ENCODE data around the gene LRMDA. TPM values are rescaled to one million over a fixed set of nuclear protein-coding genes. Genes with fewer than 3 reads are reported as not detected.

LRMDA gene
- total RNA-seq, 4 donors from 2014 or later, result 2.2 to 7.8 (median 4.5) TPM

DNA sequence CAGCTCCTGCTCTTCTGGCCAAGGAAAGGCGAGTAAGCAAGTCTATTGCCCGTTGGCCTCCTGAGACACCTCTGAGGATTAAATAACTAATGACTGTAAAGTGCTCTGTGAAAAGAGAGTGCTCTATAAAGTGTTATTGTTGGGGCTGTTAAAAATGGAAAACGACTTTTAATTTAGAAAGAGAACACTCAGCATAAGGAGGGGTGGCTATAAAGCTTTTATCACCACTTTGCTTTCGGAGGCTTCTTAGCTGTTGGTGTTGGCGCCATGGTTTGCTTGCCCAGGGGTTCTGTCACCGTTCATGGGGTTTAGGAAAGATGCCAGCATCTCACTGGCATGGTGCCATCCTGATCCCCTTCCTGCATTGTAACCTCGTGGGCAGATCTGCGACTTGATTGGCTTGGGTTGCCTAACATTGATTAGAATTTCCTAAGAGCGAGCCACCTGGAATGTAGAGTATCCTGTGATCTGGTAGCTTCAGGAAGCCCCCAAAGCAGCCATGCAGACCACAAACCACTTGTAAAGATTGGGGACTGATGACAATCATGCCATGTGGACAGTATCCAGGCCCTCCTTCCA lies 509.9 kb downstream of the LRMDA start:
- no peak overlapping the region for H3K27ac ChIP-seq
- DNase-seq, result no peak
- no peaks in the 10 kb centered on the region for H3K36me3 ChIP-seq
- no peak overlapping the region for H3K4me3 ChIP-seq
- intact Hi-C loops (cut with DNase I; ENCODE audit: low total_unique reads) (loop anchor here (1.0 kb wide), 1 partner anchor 23 kb away; no protein-coding TSS in a partner anchor), in situ Hi-C loops (cut with MboI; ENCODE audit: low pct_ligation_motif_present in 1 of 4, low pct_unique_long_range_greater_than_20kb in 1 of 4, low sequenced_read_pairs in 3 of 4) (no loop called here)
- no peaks in the 10 kb centered on the region for H3K9me3 ChIP-seq
- 23 to 56% methylated on average over 4 to 9 of the region's 9 CpGs for WGBS, 2 donors (ENCODE audit: low coverage in 1 of 2)
- no peaks in the 10 kb centered on the region for H3K27me3 ChIP-seq
- no peaks in the 10 kb centered on the region for H3K4me1 ChIP-seq
- no peak for TF ChIP-seq EP300 (IDR thresholded peaks at IDR 0.05; ENCODE audit: low read depth)
- TF ChIP-seq, protein P1, sequence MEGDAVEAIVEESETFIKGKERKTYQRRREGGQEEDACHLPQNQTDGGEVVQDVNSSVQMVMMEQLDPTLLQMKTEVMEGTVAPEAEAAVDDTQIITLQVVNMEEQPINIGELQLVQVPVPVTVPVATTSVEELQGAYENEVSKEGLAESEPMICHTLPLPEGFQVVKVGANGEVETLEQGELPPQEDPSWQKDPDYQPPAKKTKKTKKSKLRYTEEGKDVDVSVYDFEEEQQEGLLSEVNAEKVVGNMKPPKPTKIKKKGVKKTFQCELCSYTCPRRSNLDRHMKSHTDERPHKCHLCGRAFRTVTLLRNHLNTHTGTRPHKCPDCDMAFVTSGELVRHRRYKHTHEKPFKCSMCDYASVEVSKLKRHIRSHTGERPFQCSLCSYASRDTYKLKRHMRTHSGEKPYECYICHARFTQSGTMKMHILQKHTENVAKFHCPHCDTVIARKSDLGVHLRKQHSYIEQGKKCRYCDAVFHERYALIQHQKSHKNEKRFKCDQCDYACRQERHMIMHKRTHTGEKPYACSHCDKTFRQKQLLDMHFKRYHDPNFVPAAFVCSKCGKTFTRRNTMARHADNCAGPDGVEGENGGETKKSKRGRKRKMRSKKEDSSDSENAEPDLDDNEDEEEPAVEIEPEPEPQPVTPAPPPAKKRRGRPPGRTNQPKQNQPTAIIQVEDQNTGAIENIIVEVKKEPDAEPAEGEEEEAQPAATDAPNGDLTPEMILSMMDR (IDR thresholded peaks at IDR 0.05), result no peak
- TF ChIP-seq POLR2A (IDR thresholded peaks at IDR 0.05), result no peak

DNA sequence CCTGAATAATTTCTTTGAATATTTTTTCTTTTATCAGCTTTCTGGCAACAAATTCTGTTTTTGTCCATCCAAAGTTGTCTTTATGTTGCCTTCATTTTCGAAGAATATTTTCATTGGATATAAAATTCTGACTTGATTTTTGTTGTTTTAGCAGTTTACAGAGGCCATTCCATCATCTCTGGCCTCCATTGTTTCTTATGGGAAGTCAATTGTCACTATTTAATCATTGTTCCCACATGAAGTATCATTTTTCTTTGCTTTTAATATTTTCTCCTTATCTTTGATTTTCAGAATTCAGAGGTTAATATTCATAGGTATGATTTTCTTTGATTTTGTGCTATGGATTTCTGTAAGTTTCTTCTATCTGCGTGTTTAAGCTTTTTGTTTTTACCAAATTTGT lies 512.6 kb downstream of the LRMDA start:
- intact Hi-C loops (cut with DNase I; ENCODE audit: low total_unique reads) (no loop called here), in situ Hi-C loops (cut with MboI; ENCODE audit: low pct_ligation_motif_present in 1 of 4, low pct_unique_long_range_greater_than_20kb in 1 of 4, low sequenced_read_pairs in 3 of 4) (no loop called here)
- no peaks in the 10 kb centered on the region for H3K27me3 ChIP-seq
- TF ChIP-seq EP300 (IDR thresholded peaks at IDR 0.05; ENCODE audit: low read depth), result no peak
- TF ChIP-seq, protein P1 (IDR thresholded peaks at IDR 0.05), result no peak
- TF ChIP-seq POLR2AphosphoS5 (IDR thresholded peaks at IDR 0.05), result no peak
- TF ChIP-seq POLR2A (IDR thresholded peaks at IDR 0.05), result no peak
- no peaks in the 10 kb centered on the region for H3K36me3 ChIP-seq
- H3K4me3 ChIP-seq, result no peak overlapping the region
- DNase-seq, result no peak
- H3K4me1 ChIP-seq, result no peaks in the 10 kb centered on the region
- H3K27ac ChIP-seq, result no peak overlapping the region
- WGBS, 2 donors (ENCODE audit: low coverage in 1 of 2), result 76 to 88% methylated on average over 2 of the region's 2 CpGs
- H3K9me3 ChIP-seq, result no peaks in the 10 kb centered on the region

DNA sequence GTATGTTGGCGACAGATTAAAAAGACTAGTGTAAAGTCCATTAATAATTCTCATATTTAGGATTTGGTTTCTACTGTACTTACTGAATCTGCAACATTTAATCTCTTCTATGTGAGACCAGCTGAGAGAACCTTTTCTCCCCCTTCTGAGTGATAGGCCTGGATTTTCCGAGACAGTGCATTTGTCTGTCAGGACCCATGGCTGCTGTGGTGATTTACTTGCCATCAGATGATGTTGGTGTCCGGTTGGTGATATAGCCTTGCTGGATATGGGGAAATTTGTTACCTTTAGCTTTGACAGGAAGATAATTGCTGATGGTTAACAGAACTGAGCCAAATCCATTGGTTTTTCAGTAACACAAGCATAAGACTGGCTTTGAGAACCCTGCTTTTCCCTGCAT lies 517.2 kb downstream of the LRMDA start:
- no peaks in the 10 kb centered on the region for H3K4me1 ChIP-seq
- intact Hi-C loops (cut with DNase I; ENCODE audit: low total_unique reads) (no loop called here), in situ Hi-C loops (cut with MboI; ENCODE audit: low pct_ligation_motif_present in 1 of 4, low pct_unique_long_range_greater_than_20kb in 1 of 4, low sequenced_read_pairs in 3 of 4) (no loop called here)
- TF ChIP-seq, protein P1 (IDR thresholded peaks at IDR 0.05), result no peak
- TF ChIP-seq POLR2A (IDR thresholded peaks at IDR 0.05) (no peak), POLR2AphosphoS5 (IDR thresholded peaks at IDR 0.05) (no peak), EP300 (IDR thresholded peaks at IDR 0.05; ENCODE audit: low read depth) (no peak)
- no peaks in the 10 kb centered on the region for H3K36me3 ChIP-seq
- H3K27ac ChIP-seq, result no peak overlapping the region
- no peak for DNase-seq
- H3K27me3 ChIP-seq, result no peaks in the 10 kb centered on the region
- 97 to 100% methylated on average over 1 to 3 of the region's 3 CpGs for WGBS, 2 donors (ENCODE audit: low coverage in 1 of 2)
- H3K9me3 ChIP-seq, result no peaks in the 10 kb centered on the region
- H3K4me3 ChIP-seq, result no peak overlapping the region

DNA sequence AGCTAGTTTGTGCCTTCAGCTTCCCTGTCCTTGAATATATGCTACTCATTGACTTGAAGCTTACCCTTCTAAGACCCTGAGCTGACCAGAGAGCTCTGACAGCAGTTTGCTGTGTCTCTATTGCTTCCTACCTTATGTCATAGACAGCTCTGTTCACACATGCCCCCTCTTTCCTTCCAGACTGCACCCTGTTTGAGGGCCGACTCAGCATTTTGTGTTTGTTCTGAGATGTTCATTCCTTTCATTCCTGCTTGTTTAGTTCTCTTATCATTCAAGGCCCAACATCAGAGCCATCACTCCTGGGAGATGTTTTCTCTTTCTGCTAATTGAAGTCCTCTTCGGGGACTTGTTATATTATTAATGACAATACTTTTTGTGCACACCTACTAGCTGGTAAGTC lies 518.9 kb downstream of the LRMDA start:
- no peaks in the 10 kb centered on the region for H3K4me1 ChIP-seq
- no peak overlapping the region for H3K27ac ChIP-seq
- H3K9me3 ChIP-seq, result no peaks in the 10 kb centered on the region
- no peak overlapping the region for H3K4me3 ChIP-seq
- no peaks in the 10 kb centered on the region for H3K27me3 ChIP-seq
- in situ Hi-C loops (cut with MboI; ENCODE audit: low pct_ligation_motif_present in 1 of 4, low pct_unique_long_range_greater_than_20kb in 1 of 4, low sequenced_read_pairs in 3 of 4) (no loop called here), intact Hi-C loops (cut with DNase I; ENCODE audit: low total_unique reads) (no loop called here)
- TF ChIP-seq, protein P1 (IDR thresholded peaks at IDR 0.05), result no peak
- no peak for TF ChIP-seq POLR2A (IDR thresholded peaks at IDR 0.05)
- TF ChIP-seq EP300 (IDR thresholded peaks at IDR 0.05; ENCODE audit: low read depth), result no peak
- TF ChIP-seq POLR2AphosphoS5 (IDR thresholded peaks at IDR 0.05), result no peak
- no peaks in the 10 kb centered on the region for H3K36me3 ChIP-seq
- WGBS, 2 donors (ENCODE audit: low coverage in 1 of 2), result 77 to 78% methylated on average over 2 of the region's 2 CpGs
- no peak for DNase-seq

Data from transverse colon (tissue), 4 donors.